ENCODE measurements around the gene SLC2A13.

Gene SLC2A13

GRCh38 chr12:40137252-40137651 is 31.4 kb upstream of the SLC2A13 start:
- H3K9ac ChIP-seq (ENCODE audit: low read depth, low read length) = no peak overlapping the region
- H3K4me1 ChIP-seq (ENCODE audit: control insufficient read depth, insufficient read depth, low read length) = no peaks in the 10 kb centered on the region
- H3K36me3 ChIP-seq (ENCODE audit: control insufficient read depth, insufficient read depth, low read length) = no peaks in the 10 kb centered on the region
- H3K9me3 ChIP-seq (ENCODE audit: control insufficient read depth, insufficient read depth, low read length) = no peaks in the 10 kb centered on the region
- no peak overlapping the region for H3K4me3 ChIP-seq (ENCODE audit: low read depth, low read length)
- H3K27me3 ChIP-seq (ENCODE audit: control insufficient read depth, insufficient read depth, low read length) = no peaks in the 10 kb centered on the region
- no peak overlapping the region for H3K27ac ChIP-seq (ENCODE audit: low read depth, low read length)

GRCh38 chr12:40127408-40127807 is 21.5 kb upstream of the SLC2A13 start:
- H3K27ac ChIP-seq (ENCODE audit: low read depth, low read length) = no peak overlapping the region
- no peak overlapping the region for H3K4me3 ChIP-seq (ENCODE audit: low read depth, low read length)
- no peak overlapping the region for H3K9ac ChIP-seq (ENCODE audit: low read depth, low read length)
- peaks cover 5% of the 10 kb centered on the region; the same call in 1 of the 2 replicates for H3K9me3 ChIP-seq (ENCODE audit: control insufficient read depth, insufficient read depth, low read length)
- no peaks in the 10 kb centered on the region for H3K27me3 ChIP-seq (ENCODE audit: control insufficient read depth, insufficient read depth, low read length)
- no peaks in the 10 kb centered on the region for H3K36me3 ChIP-seq (ENCODE audit: control insufficient read depth, insufficient read depth, low read length)
- no peaks in the 10 kb centered on the region for H3K4me1 ChIP-seq (ENCODE audit: control insufficient read depth, insufficient read depth, low read length)

DNA sequence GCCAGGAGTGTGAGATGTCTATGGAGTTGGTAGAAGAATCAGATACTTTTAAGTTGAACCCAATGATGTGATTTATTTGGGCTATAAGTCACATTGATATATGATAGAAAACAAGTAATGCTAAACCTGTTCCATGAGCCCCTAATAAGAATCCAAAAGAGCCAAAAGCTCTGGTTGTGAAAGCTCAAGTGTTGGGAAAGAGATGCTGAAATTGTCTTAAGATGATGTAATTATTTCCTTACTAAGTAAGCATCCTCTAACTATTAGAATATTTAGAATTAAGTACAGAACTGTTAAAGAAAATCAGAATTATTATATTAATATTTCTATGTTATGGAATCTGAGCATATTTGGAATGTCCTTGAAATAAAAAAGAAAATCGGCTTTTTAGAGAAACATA is 17.6 kb upstream of the SLC2A13 start:
- H3K4me1 ChIP-seq (ENCODE audit: control insufficient read depth, insufficient read depth, low read length) = no peaks in the 10 kb centered on the region
- H3K27me3 ChIP-seq (ENCODE audit: control insufficient read depth, insufficient read depth, low read length) = no peaks in the 10 kb centered on the region
- H3K9ac ChIP-seq (ENCODE audit: low read depth, low read length) = no peak overlapping the region
- H3K36me3 ChIP-seq (ENCODE audit: control insufficient read depth, insufficient read depth, low read length) = no peaks in the 10 kb centered on the region
- no peak overlapping the region for H3K4me3 ChIP-seq (ENCODE audit: low read depth, low read length)
- H3K27ac ChIP-seq (ENCODE audit: low read depth, low read length) = no peak overlapping the region
- no peaks in the 10 kb centered on the region; the same call in 1 of the 2 replicates for H3K9me3 ChIP-seq (ENCODE audit: control insufficient read depth, insufficient read depth, low read length)

DNA sequence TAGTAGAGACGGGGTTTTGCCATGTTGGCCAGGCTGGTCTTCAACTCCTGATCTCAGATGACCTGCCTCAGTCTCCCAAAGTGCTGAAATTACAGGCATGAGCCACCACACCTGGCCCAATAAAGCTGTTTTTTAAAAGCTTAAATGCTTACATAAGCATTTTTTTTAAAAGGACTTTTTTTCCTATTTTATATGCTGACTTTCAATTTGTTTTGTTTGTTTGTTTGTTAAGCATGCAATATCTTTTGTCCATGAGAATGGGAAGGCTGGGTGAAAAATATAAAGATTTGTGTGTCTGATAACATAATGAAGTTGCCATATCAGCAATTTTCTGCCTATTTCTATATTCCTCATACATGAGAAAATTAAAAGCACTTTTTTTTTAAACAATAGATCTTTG is 17.0 kb upstream of the SLC2A13 start:
- Histone ChIP-seq H3K9ac (ENCODE audit: low read depth, low read length) (no peak overlapping the region), H3K27ac (ENCODE audit: low read depth, low read length) (no peak overlapping the region), H3K9me3 (ENCODE audit: control insufficient read depth, insufficient read depth, low read length) (no peaks in the 10 kb centered on the region), H3K27me3 (ENCODE audit: control insufficient read depth, insufficient read depth, low read length) (no peaks in the 10 kb centered on the region), H3K36me3 (ENCODE audit: control insufficient read depth, insufficient read depth, low read length) (no peaks in the 10 kb centered on the region), H3K4me1 (ENCODE audit: control insufficient read depth, insufficient read depth, low read length) (no peaks in the 10 kb centered on the region), H3K4me3 (ENCODE audit: low read depth, low read length) (no peak overlapping the region)

- Histone ChIP-seq H3K27ac (ENCODE audit: low read depth, low read length) (no peak overlapping the region), H3K9ac (ENCODE audit: low read depth, low read length) (no peak overlapping the region), H3K4me1 (ENCODE audit: control insufficient read depth, insufficient read depth, low read length) (no peaks in the 10 kb centered on the region), H3K9me3 (ENCODE audit: control insufficient read depth, insufficient read depth, low read length) (no peaks in the 10 kb centered on the region), H3K27me3 (ENCODE audit: control insufficient read depth, insufficient read depth, low read length) (no peaks in the 10 kb centered on the region), H3K36me3 (ENCODE audit: control insufficient read depth, insufficient read depth, low read length) (no peaks in the 10 kb centered on the region), H3K4me3 (ENCODE audit: low read depth, low read length) (no peak overlapping the region)
Measured at GRCh38 chr12:40117818-40118217, 11.9 kb upstream of the SLC2A13 start.

- H3K9me3 ChIP-seq (ENCODE audit: control insufficient read depth, insufficient read depth, low read length) = no peaks in the 10 kb centered on the region
- peaks cover 9% of the 10 kb centered on the region for H3K4me1 ChIP-seq (ENCODE audit: control insufficient read depth, insufficient read depth, low read length)
- no peak overlapping the region for H3K9ac ChIP-seq (ENCODE audit: low read depth, low read length)
- H3K27ac ChIP-seq (ENCODE audit: low read depth, low read length) = no peak overlapping the region
- H3K4me3 ChIP-seq (ENCODE audit: low read depth, low read length) = no peak overlapping the region
- H3K36me3 ChIP-seq (ENCODE audit: control insufficient read depth, insufficient read depth, low read length) = no peaks in the 10 kb centered on the region
- peaks cover 8% of the 10 kb centered on the region for H3K27me3 ChIP-seq (ENCODE audit: control insufficient read depth, insufficient read depth, low read length)
Measured at GRCh38 chr12:40110586-40110985, 4.7 kb upstream of the SLC2A13 start.

GRCh38 chr12:40107803-40108620 is 2.1 kb upstream of the SLC2A13 start:
- H3K27me3 ChIP-seq (ENCODE audit: control insufficient read depth, insufficient read depth, low read length) = peaks cover 14% of the 10 kb centered on the region

DNA sequence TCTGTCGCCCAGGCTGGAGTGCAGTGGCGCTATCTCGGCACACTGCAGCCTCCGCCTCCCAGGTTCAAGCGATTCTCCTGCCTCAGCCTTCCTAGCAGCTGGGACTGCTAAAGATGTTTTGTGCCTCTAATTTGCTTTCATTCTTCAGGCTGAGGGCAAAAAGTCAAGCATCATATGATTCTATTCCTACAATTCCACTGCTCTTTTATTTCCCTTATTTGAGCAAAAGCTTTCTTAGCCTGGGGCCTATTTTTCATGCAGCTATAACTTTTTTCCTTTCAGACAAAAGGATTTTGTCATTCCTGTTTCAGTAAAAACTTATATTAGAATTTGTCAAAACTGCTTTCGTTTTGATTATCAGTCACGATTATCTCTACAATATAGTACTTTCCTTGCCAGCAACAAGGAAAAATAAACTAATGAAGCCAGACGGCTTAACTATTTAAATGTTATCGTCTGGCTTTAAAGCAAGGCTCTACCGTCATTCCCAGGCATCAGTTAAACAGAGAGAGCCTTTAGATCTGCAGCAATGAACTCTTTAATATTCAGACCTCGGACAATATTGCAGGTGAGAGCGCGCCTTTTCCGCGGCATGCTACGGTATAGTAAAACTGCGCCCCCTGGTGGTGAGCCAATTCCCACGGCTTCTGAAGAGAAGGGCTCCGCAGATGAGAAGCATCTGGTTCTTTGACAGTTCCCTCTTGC is 1.4 kb upstream of the SLC2A13 start:
- no peak overlapping the region for H3K4me3 ChIP-seq (ENCODE audit: low read depth, low read length)
- no peak overlapping the region for H3K9ac ChIP-seq (ENCODE audit: low read depth, low read length)
- H3K4me1 ChIP-seq (ENCODE audit: control insufficient read depth, insufficient read depth, low read length) = peaks cover 21% of the 10 kb centered on the region
- peaks cover 14% of the 10 kb centered on the region for H3K27me3 ChIP-seq (ENCODE audit: control insufficient read depth, insufficient read depth, low read length)
- no peak overlapping the region for H3K27ac ChIP-seq (ENCODE audit: low read depth, low read length)
- H3K36me3 ChIP-seq (ENCODE audit: control insufficient read depth, insufficient read depth, low read length) = no peaks in the 10 kb centered on the region
- no peaks in the 10 kb centered on the region for H3K9me3 ChIP-seq (ENCODE audit: control insufficient read depth, insufficient read depth, low read length)

More at GRCh38 chr12:40107803-40108620, 2.1 kb upstream of the SLC2A13 start:
- Histone ChIP-seq H3K9me3 (ENCODE audit: control insufficient read depth, insufficient read depth, low read length) (no peaks in the 10 kb centered on the region), H3K36me3 (ENCODE audit: control insufficient read depth, insufficient read depth, low read length) (no peaks in the 10 kb centered on the region), H3K4me3 (ENCODE audit: low read depth, low read length) (no peak overlapping the region), H3K27ac (ENCODE audit: low read depth, low read length) (no peak overlapping the region), H3K9ac (ENCODE audit: low read depth, low read length) (no peak overlapping the region), H3K4me1 (ENCODE audit: control insufficient read depth, insufficient read depth, low read length) (peaks cover 19% of the 10 kb centered on the region)

DNA sequence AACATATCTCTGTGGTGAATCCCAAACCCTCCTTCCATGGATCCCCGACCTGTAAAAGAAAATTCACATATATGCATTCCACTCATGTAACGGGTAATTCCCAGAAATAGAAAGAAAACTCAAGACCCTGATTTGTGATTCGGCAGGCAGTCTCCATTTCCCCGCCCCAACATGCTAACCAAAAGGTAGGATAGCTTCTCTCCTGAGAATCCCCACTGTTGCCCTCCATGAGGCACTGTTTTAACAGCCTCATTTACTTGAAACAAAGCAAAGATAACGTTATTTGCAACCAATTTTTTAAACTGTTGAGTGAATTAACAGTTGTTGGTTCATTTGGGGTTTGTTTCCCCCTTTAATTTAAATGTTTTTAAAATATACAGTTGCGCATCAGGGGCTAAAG is 774 bp upstream of the SLC2A13 start:
- Histone ChIP-seq H3K9ac (ENCODE audit: low read depth, low read length) (no peak overlapping the region), H3K27ac (ENCODE audit: low read depth, low read length) (no peak overlapping the region), H3K36me3 (ENCODE audit: control insufficient read depth, insufficient read depth, low read length) (no peaks in the 10 kb centered on the region), H3K9me3 (ENCODE audit: control insufficient read depth, insufficient read depth, low read length) (no peaks in the 10 kb centered on the region), H3K27me3 (ENCODE audit: control insufficient read depth, insufficient read depth, low read length) (peaks cover 14% of the 10 kb centered on the region), H3K4me1 (ENCODE audit: control insufficient read depth, insufficient read depth, low read length) (peaks cover 21% of the 10 kb centered on the region), H3K4me3 (ENCODE audit: low read depth, low read length) (no peak overlapping the region)

- Histone ChIP-seq H3K4me3 (ENCODE audit: low read depth, low read length) (peak overlapping the region; percentile 68), H3K9ac (ENCODE audit: low read depth, low read length) (no peak overlapping the region), H3K36me3 (ENCODE audit: control insufficient read depth, insufficient read depth, low read length) (no peaks in the 10 kb centered on the region), H3K27ac (ENCODE audit: low read depth, low read length) (no peak overlapping the region), H3K27me3 (ENCODE audit: control insufficient read depth, insufficient read depth, low read length) (peaks cover 14% of the 10 kb centered on the region), H3K9me3 (ENCODE audit: control insufficient read depth, insufficient read depth, low read length) (no peaks in the 10 kb centered on the region), H3K4me1 (ENCODE audit: control insufficient read depth, insufficient read depth, low read length) (peaks cover 21% of the 10 kb centered on the region)
Measured at GRCh38 chr12:40106202-40106533, 287 bp upstream of the SLC2A13 start.

DNA sequence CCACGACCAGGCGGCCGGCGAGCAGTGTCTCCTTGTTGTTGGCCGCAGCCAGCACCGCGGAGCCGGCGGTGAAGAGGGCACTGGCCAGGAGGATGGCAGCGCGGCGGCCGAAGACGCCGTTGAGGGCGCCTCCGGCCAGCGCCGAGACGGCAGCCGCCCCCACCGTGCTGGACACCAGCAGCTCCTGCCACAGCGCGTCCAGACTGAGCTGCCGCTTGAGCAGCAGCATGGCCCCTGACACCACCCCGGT is 691 bp downstream of the SLC2A13 start:
- H3K4me3 ChIP-seq (ENCODE audit: low read depth, low read length) = peak overlapping the region; percentile 68
- peaks cover 14% of the 10 kb centered on the region for H3K27me3 ChIP-seq (ENCODE audit: control insufficient read depth, insufficient read depth, low read length)
- H3K27ac ChIP-seq (ENCODE audit: low read depth, low read length) = no peak overlapping the region
- peak overlapping the region; percentile 68; the same call in 1 of the 2 replicates for H3K9ac ChIP-seq (ENCODE audit: low read depth, low read length)
- no peaks in the 10 kb centered on the region for H3K36me3 ChIP-seq (ENCODE audit: control insufficient read depth, insufficient read depth, low read length)
- no peaks in the 10 kb centered on the region for H3K9me3 ChIP-seq (ENCODE audit: control insufficient read depth, insufficient read depth, low read length)
- H3K4me1 ChIP-seq (ENCODE audit: control insufficient read depth, insufficient read depth, low read length) = peaks cover 21% of the 10 kb centered on the region
